NCI-H2107 (cell line): ENCODE measurements around the gene EIPR1.
"Not testable (repeated sequence)": the region's sequence is repeated elsewhere in the genome, so short reads cannot be mapped to it uniquely, and the experiment has no call there.

ENCODE experiments used
- DNase-seq: peaks from one replicate; lab custom pipeline; 2025; lab: John Stamatoyannopoulos, UW

Gene EIPR1

GRCh38 chr2:3403587-3404334 is 26.1 kb upstream of the EIPR1 start:
- DNase-seq = no peak

- DNase-seq = no peak
Observed at GRCh38 chr2:3399829-3400228, 22.2 kb upstream of the EIPR1 start.

GRCh38 chr2:3399381-3399780 is 21.8 kb upstream of the EIPR1 start:
- no peak for DNase-seq

- no peak for DNase-seq
Observed at GRCh38 chr2:3398857-3399256, 21.2 kb upstream of the EIPR1 start.

- no peak for DNase-seq
Observed at GRCh38 chr2:3396920-3397559, 19.4 kb upstream of the EIPR1 start.

GRCh38 chr2:3392216-3392615 is 14.6 kb upstream of the EIPR1 start:
- DNase-seq = no peak

- no peak for DNase-seq
Observed at GRCh38 chr2:3390041-3390440, 12.4 kb upstream of the EIPR1 start.

- no peak for DNase-seq
Observed at GRCh38 chr2:3389193-3389592, 11.6 kb upstream of the EIPR1 start.

GRCh38 chr2:3388412-3388738 is 10.8 kb upstream of the EIPR1 start:
- no peak for DNase-seq

- no peak for DNase-seq
Observed at GRCh38 chr2:3387644-3388411, 10.2 kb upstream of the EIPR1 start.

- DNase-seq = no peak
Observed at GRCh38 chr2:3387011-3387410, 9.4 kb upstream of the EIPR1 start.

GRCh38 chr2:3386448-3386958 is 8.9 kb upstream of the EIPR1 start:
- DNase-seq = no peak

GRCh38 chr2:3379647-3380534 is 2.3 kb upstream of the EIPR1 start, which contains the start of gene TRAPPC12:
TRAPPC12 (plus strand) TSS chr2:3379694; CDS start chr2:3387624, 7,930 bp downstream.
- DNase-seq = peak; percentile 77

GRCh38 chr2:3379339-3379646 is 1.7 kb upstream of the EIPR1 start:
- DNase-seq = no peak

GRCh38 chr2:3377279-3377611 is 373 bp downstream of the EIPR1 start:
- DNase-seq = no peak

- DNase-seq = no peak
Observed at GRCh38 chr2:3376821-3377220, 797 bp downstream of the EIPR1 start.

GRCh38 chr2:3369340-3370181 is 8.1 kb downstream of the EIPR1 start:
- DNase-seq = not testable (repeated sequence)

GRCh38 chr2:3368261-3368722 is 9.3 kb downstream of the EIPR1 start:
- DNase-seq = no peak

- no peak for DNase-seq
Observed at GRCh38 chr2:3365219-3365618, 12.4 kb downstream of the EIPR1 start.

- no peak for DNase-seq
Observed at GRCh38 chr2:3361518-3362389, 15.9 kb downstream of the EIPR1 start.
